H1 (cell line): Measurements from ENCODE around the gene C19orf18. TPM values are rescaled to one million over a fixed set of nuclear protein-coding genes. Genes with fewer than 3 reads are reported as not detected.

Experiments
- CBX8 ChIP-seq: fragments of 300-800, 300-1000 bp; sonication (generic); IDR thresholded peaks from 2 replicates; pipeline ENCODE4 v1.7.1; 2016; ENCODE audit warnings: low read depth, low read length, borderline replicate concordance
- CHD1 ChIP-seq: IDR thresholded peaks from 2 replicates; pipeline ENCODE4 v1.6.1; 2012; ENCODE audit warnings: low read depth, low read length, improper control_type of control experiment
- SIN3A ChIP-seq, 2 experiments: IDR thresholded peaks in 1 of 2; conservative IDR thresholded peaks in 1 of 2; 2 replicates each; pipeline ENCODE4 v1.6.1; 2011 to 2012; ENCODE audit warnings: low read length in 2 of 2, improper control_type of control experiment in 1 of 2, low read depth in 1 of 2, mild to moderate bottlenecking in 1 of 2
- SP2 ChIP-seq: IDR thresholded peaks from 2 replicates; pipeline ENCODE4 v1.6.1; 2012; ENCODE audit warnings: mild to moderate bottlenecking, low read length, inconsistent platforms
- polyA plus RNA-seq, 7 experiments: library from polyadenylated mRNA; depleted of rRNA in 3 of 7; stranded (reverse) in 5 of 7; unstranded in 2 of 7; fragments of >200 nt in 5 of 7; fragments of 200-250 nt in 2 of 7; gene quantifications; 1 replicate in 5 of 7; 2 replicates in 1 of 7; 4 replicates in 1 of 7; pipeline versions ENCODE4 v1.2.1 to v1.2.3, GENCODE V29; 2011 to 2013; ENCODE audit warnings: missing spikeins in 2 of 7, mixed read lengths in 2 of 7
- total RNA-seq: library from RNA; stranded (reverse); fragmentation: NEBNext Ultra II Directional; extraction: Animal tissue kit (Norgen Biotek cat#: 25700); gene quantifications from 2 replicates; pipeline ENCODE4 v1.2.1, GENCODE V29; 2021
- TF ChIP-seq, protein P1 (sequence below): IDR thresholded peaks from 2 replicates; pipeline ENCODE4 v1.6.1; 2012; ENCODE audit warnings: inconsistent platforms

The C19orf18 gene
- total and polyA plus RNA-seq, 2 of the 8 experiments (the other 6 are each of a cell fraction or from before 2014, with no cell fraction given), result 0.12 to 0.99 TPM

DNA sequence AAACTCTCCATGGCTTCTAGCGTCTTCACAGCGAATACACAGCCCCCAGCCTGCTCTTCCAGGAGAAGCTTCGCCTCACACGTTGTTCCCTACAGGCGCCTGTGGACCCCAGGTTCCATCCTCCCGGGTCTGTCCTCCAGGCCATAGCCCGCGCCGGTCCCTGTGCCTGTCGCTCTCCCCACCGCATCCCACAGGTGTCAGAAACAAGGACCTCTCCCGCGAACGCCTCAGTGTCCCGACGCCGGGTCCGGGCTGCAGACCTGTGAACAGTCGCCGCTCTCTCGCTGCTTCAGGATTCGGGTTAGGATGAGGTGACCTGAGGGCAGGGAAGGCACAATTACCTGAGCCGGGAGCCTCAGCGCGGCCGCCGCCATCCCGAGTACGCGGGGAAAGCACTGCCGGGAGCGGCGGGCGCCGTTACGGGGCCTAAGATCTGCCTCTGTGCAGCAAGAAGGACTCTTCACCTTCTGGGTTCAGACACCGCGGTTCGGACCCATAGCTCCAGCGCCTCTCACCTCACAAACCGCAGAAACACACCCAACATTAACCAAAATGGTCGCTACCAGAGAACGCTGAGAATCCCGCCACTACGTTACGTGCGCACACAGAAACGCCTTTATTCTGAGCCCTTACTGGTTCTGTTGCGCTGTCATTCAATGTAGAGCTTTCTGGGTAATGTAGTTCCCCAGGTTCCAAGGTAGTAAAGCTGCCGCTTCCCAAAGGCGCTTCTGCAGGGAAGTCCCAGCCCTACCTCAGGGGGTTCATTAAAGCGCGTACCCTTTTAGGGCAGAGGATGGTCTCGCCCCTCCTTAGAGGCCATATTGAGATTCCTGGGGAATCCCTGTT, 39.3 kb downstream of the C19orf18 start, which contains the start of gene ZNF418 (continued):
- TF ChIP-seq, protein P1, sequence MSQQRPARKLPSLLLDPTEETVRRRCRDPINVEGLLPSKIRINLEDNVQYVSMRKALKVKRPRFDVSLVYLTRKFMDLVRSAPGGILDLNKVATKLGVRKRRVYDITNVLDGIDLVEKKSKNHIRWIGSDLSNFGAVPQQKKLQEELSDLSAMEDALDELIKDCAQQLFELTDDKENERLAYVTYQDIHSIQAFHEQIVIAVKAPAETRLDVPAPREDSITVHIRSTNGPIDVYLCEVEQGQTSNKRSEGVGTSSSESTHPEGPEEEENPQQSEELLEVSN, result peak; percentile 67
- peak in 1 of 2 experiments; percentile 63; a peak in 1 of 4 replicates for TF ChIP-seq SIN3A (conservative IDR thresholded peaks at IDR 0.05 in 1 of 2, IDR thresholded peaks at IDR 0.05 in 1 of 2; ENCODE audit: low read depth in 1 of 2, low read length in 2 of 2)
- no peak for TF ChIP-seq CBX8
- TF ChIP-seq SP2, result peak; percentile 57
- TF ChIP-seq CHD1, result peak; percentile 77
